IMR-90 (cell line): ENCODE measurements around the gene TMEM184C. TPM values are rescaled to one million over a fixed set of nuclear protein-coding genes. Genes with fewer than 3 reads are reported as not detected.

Experiments
- ATAC-seq: fragments of 200-7000 bp; cut with Tn5 transposase; 2 replicates; pipeline ENCODE4 v1.9.1; 2020; ENCODE audit warnings: low read depth, mild to moderate bottlenecking, moderate library complexity
- BruUV-seq: library from RNA; stranded (reverse); fragments of 400-500 nt; replicated peaks from 2 replicates; lab custom pipeline; 2021; lab: Mats Ljungman, UMichigan
- CTCF ChIA-PET: fragments of 300-600 bp; formaldehyde crosslinking; extraction: SDS; loops from one replicate; lab custom pipeline; 2021; ENCODE audit warnings: antibody characterized with exemption; lab: Yijun Ruan, JAX
- POLR2A ChIA-PET: fragments of 300-600 bp; sonication (Branson Sonifier 250); formaldehyde crosslinking; loops from one replicate; lab custom pipeline; 2022; ENCODE audit warnings: antibody characterized with exemption; ENCODE audit not compliant: unreplicated experiment; lab: Charles Lee
- DNase-seq: peaks from one replicate; pipeline ENCODE4 v3.0.0; 2013
- H2AFZ ChIP-seq: replicated peaks from 2 replicates; pipeline ENCODE3; 2013; ENCODE audit warnings: low read length, mild to moderate bottlenecking; ENCODE audit not compliant: poor library complexity
- H2AK5ac ChIP-seq: 2 replicates; pipeline ENCODE4 v1.6.1; 2013; ENCODE audit warnings: low read depth, low read length, inconsistent platforms
- H2AK9ac ChIP-seq: replicated peaks from 2 replicates; pipeline ENCODE3; 2013; ENCODE audit warnings: mild to moderate bottlenecking, low read depth, low read length, moderate library complexity; ENCODE audit not compliant: poor library complexity
- H2BK120ac ChIP-seq: 2 replicates; pipeline ENCODE4 v1.6.1; 2013; ENCODE audit warnings: low read depth, low read length, inconsistent platforms
- H2BK15ac ChIP-seq: 3 replicates; pipeline ENCODE4 v1.6.1; 2013; ENCODE audit warnings: low read depth, low read length, inconsistent platforms
- H2BK20ac ChIP-seq: 2 replicates; pipeline ENCODE4 v1.6.1; 2013; ENCODE audit warnings: low read depth, mild to moderate bottlenecking, inconsistent platforms, low read length, moderate library complexity
- H2BK5ac ChIP-seq: 2 replicates; pipeline ENCODE4 v1.6.1; 2013; ENCODE audit warnings: mild to moderate bottlenecking, low read depth, low read length, inconsistent platforms; ENCODE audit not compliant: poor library complexity, severe bottlenecking
- H3K14ac ChIP-seq: replicated peaks from 2 replicates; pipeline ENCODE4 v1.6.1; 2013; ENCODE audit warnings: low read depth, low read length, inconsistent platforms
- H3K18ac ChIP-seq: 2 replicates; pipeline ENCODE4 v1.6.1; 2013; ENCODE audit warnings: low read depth, low read length, control low read depth
- H3K23ac ChIP-seq: 2 replicates; pipeline ENCODE4 v1.6.1; 2013; ENCODE audit warnings: low read depth, low read length, inconsistent platforms
- H3K27ac ChIP-seq: 2 replicates; pipeline ENCODE4 v1.5.1; 2013; ENCODE audit warnings: mild to moderate bottlenecking, control low read depth, low read length; ENCODE audit not compliant: insufficient read depth
- H3K27me3 ChIP-seq: 2 replicates; pipeline ENCODE4 v1.6.1; 2013; ENCODE audit warnings: low read length; ENCODE audit not compliant: control insufficient read depth, insufficient read depth
- H3K36me3 ChIP-seq: 2 replicates; pipeline ENCODE4 v1.6.1; 2013; ENCODE audit warnings: low read length, mixed read lengths; ENCODE audit not compliant: control insufficient read depth, insufficient read depth
- H3K4ac ChIP-seq: 2 replicates; pipeline ENCODE4 v1.6.1; 2013; ENCODE audit warnings: low read depth, low read length, inconsistent platforms
- H3K4me1 ChIP-seq: 2 replicates; pipeline ENCODE4 v1.6.1; 2013; ENCODE audit warnings: low read length, mixed read lengths; ENCODE audit not compliant: control insufficient read depth, insufficient read depth
- H3K4me2 ChIP-seq: 2 replicates; pipeline ENCODE4 v1.6.1; 2013; ENCODE audit warnings: low read depth, mild to moderate bottlenecking, control low read depth, low read length, moderate library complexity
- H3K4me3 ChIP-seq: 2 replicates; pipeline ENCODE4 v1.5.1; 2013; ENCODE audit warnings: low read depth, mild to moderate bottlenecking, control low read depth, low read length, moderate library complexity; ENCODE audit not compliant: insufficient read depth
- H3K56ac ChIP-seq: 2 replicates; pipeline ENCODE4 v1.6.1; 2013; ENCODE audit warnings: low read length, inconsistent platforms; ENCODE audit not compliant: insufficient read depth; ENCODE audit errors: extremely low read depth
- H3K79me1 ChIP-seq, 2 experiments: 2 replicates each; pipeline ENCODE4 v1.6.1; 2013; ENCODE audit warnings: low read length in 2 of 2, inconsistent platforms in 1 of 2, low read depth in 1 of 2
- H3K9ac ChIP-seq: 2 replicates; pipeline ENCODE4 v1.6.1; 2013; ENCODE audit warnings: low read depth, low read length, control low read depth
- H3K9me1 ChIP-seq: 2 replicates; pipeline ENCODE4 v1.6.1; 2013; ENCODE audit warnings: low read length, inconsistent platforms; ENCODE audit not compliant: insufficient read depth
- H3K9me3 ChIP-seq: 2 replicates; pipeline ENCODE4 v1.6.1; 2013; ENCODE audit warnings: low read length; ENCODE audit not compliant: control insufficient read depth, insufficient read depth
- H4K20me1 ChIP-seq: 2 replicates; pipeline ENCODE4 v1.6.1; 2013; ENCODE audit warnings: low read length, inconsistent platforms; ENCODE audit not compliant: insufficient read depth
- H4K5ac ChIP-seq: 2 replicates; pipeline ENCODE4 v1.6.1; 2013; ENCODE audit warnings: mild to moderate bottlenecking, low read depth, low read length, control low read depth
- H4K8ac ChIP-seq, 2 experiments: 2 replicates each; pipeline ENCODE4 v1.6.1; 2013; ENCODE audit warnings: low read depth in 2 of 2, low read length in 2 of 2, control low read depth in 1 of 2, inconsistent platforms in 1 of 2
- H4K91ac ChIP-seq: 2 replicates; pipeline ENCODE4 v1.6.1; 2013; ENCODE audit warnings: low read depth, low read length, inconsistent platforms; ENCODE audit not compliant: insufficient read depth
- BHLHE40 ChIP-seq: fragments of 150-350 bp; IDR thresholded peaks from 2 replicates; pipeline ENCODE4 v1.6.1; 2016; ENCODE audit warnings: mild to moderate bottlenecking, low read depth, low read length
- CEBPB ChIP-seq: IDR thresholded peaks from 2 replicates; pipeline ENCODE4 v1.6.1; 2012; ENCODE audit warnings: low read depth, low read length, improper control_type of control experiment
- CHD1 ChIP-seq: IDR thresholded peaks from 2 replicates; pipeline ENCODE4 v1.6.1; 2012; ENCODE audit warnings: low read depth, low read length, improper control_type of control experiment
- CTCF ChIP-seq: conservative IDR thresholded peaks from 2 replicates; pipeline ENCODE4 v1.5.1; 2012; ENCODE audit warnings: mild to moderate bottlenecking, low read depth, low read length, improper control_type of control experiment
- ELK1 ChIP-seq: fragments of 150-350 bp; IDR thresholded peaks from 2 replicates; pipeline ENCODE4 v1.6.1; 2016; ENCODE audit warnings: low read depth, mild to moderate bottlenecking, low read length, moderate library complexity, borderline replicate concordance
- MAZ ChIP-seq: IDR thresholded peaks from 2 replicates; pipeline ENCODE4 v1.6.1; 2012; ENCODE audit warnings: low read depth, mild to moderate bottlenecking, low read length, improper control_type of control experiment, moderate library complexity, borderline replicate concordance
- MXI1 ChIP-seq: IDR thresholded peaks from 2 replicates; pipeline ENCODE4 v1.6.1; 2012; ENCODE audit warnings: low read depth, mild to moderate bottlenecking, low read length, moderate library complexity, borderline replicate concordance
- NFE2L2 ChIP-seq: fragments of 150-350 bp; IDR thresholded peaks from 2 replicates; pipeline ENCODE4 v1.6.1; 2016; ENCODE audit warnings: low read depth, mild to moderate bottlenecking, low read length
- POLR2A ChIP-seq: IDR thresholded peaks from 2 replicates; pipeline ENCODE4 v1.6.1; 2012; ENCODE audit warnings: mild to moderate bottlenecking, low read depth, low read length
- RCOR1 ChIP-seq: IDR thresholded peaks from 2 replicates; pipeline ENCODE4 v1.6.1; 2012; ENCODE audit warnings: mild to moderate bottlenecking, low read length, improper control_type of control experiment; ENCODE audit not compliant: insufficient replicate concordance
- USF2 ChIP-seq: fragments of 150-350 bp; IDR thresholded peaks from 2 replicates; pipeline ENCODE4 v1.6.1; 2017; ENCODE audit warnings: mild to moderate bottlenecking, antibody characterized with exemption, low read length, low read depth
- WGBS, 2 experiments: methylation state at CpG; one replicate each; pipeline versions ENCODE4 v1.1.5 to v1.1.7; 2013; ENCODE audit warnings: missing lambda C conversion rate in 2 of 2; ENCODE audit not compliant: insufficient read length in 1 of 2; ENCODE audit errors: extremely low coverage in 2 of 2; 5-methylcytosine and 5-hydroxymethylcytosine counted together
- dilution Hi-C: fragments of 300-500 bp; cut with HindIII; formaldehyde crosslinking; loops from one replicate; pipeline ENCODE4 v1.14.3; 2018; ENCODE audit warnings: low sequenced_read_pairs; ENCODE audit not compliant: unreplicated experiment
- in situ Hi-C: fragments of 300-500 bp; cut with MboI; formaldehyde crosslinking; loops from 3 replicates; pipeline ENCODE4 v1.14.3; 2019; ENCODE audit warnings: low sequenced_read_pairs, inconsistent platforms, mixed read lengths
- intact Hi-C: fragments of 100-400 bp; cut with micrococcal nuclease; formaldehyde crosslinking; loops from 2 replicates; pipeline ENCODE4 v1.10.0; 2022
- polyA plus RNA-seq, 3 experiments: library from polyadenylated mRNA; depleted of rRNA; stranded (reverse); fragments of >200 nt; gene quantifications; 2 replicates each; pipeline ENCODE4 v1.2.3, GENCODE V29; 2012; ENCODE audit warnings: low replicate concordance in 1 of 3
- total RNA-seq: library from RNA; depleted of rRNA; stranded (reverse); fragments of >200 nt; gene quantifications from 2 replicates; pipeline ENCODE4 v1.2.3, GENCODE V29; 2012

Gene TMEM184C
- total and polyA plus RNA-seq, 2 of the 4 experiments (the other 2 are of a cell fraction), result 17.4 to 67.6 TPM

- no peak for DNase-seq
- Histone ChIP-seq H3K56ac (no peak overlapping the region), H3K18ac (no peak overlapping the region), H4K8ac (no peak overlapping the region; a peak in 1 of 4 replicates), H3K4ac (no peak overlapping the region), H2BK120ac (no peak overlapping the region), H3K4me2 (no peak overlapping the region), H3K9ac (no peak overlapping the region), H3K36me3 (no peaks in the 10 kb centered on the region), H2BK5ac (no peak overlapping the region), H2BK20ac (no peak overlapping the region), H4K20me1 (no peaks in the 10 kb centered on the region), H3K23ac (no peak overlapping the region), H4K91ac (no peak overlapping the region), H3K9me3 (peaks cover 2% of the 10 kb centered on the region; the same call in 1 of the 2 replicates), H3K14ac (no peak overlapping the region), H3K4me1 (peaks cover 18% of the 10 kb centered on the region), H3K27me3 (no peaks in the 10 kb centered on the region), H2AK5ac (peak overlapping the region; percentile 15; the same call in 1 of the 2 replicates), H2AFZ (no peak overlapping the region), H3K27ac (no peak overlapping the region), H3K9me1 (no peaks in the 10 kb centered on the region), H2AK9ac (no peak overlapping the region), H4K5ac (no peak overlapping the region), H3K79me1 (no peaks in the 10 kb centered on the region), H3K4me3 (no peak overlapping the region), H2BK15ac (0 out of 3 replicates have a peak overlapping the region, but pooled peaks have one; percentile 12)
- CTCF ChIA-PET, result no interaction called here
- TF ChIP-seq USF2 (no peak), BHLHE40 (no peak), MAZ (no peak), POLR2A (no peak), ELK1 (no peak), CHD1 (no peak), NFE2L2 (no peak), MXI1 (no peak), CEBPB (no peak), RCOR1 (no peak), CTCF (no peak)
- dilution Hi-C loops (no loop called here), in situ Hi-C loops (loop anchor here (25.0 kb wide), 1 partner anchor 1249 kb away; no protein-coding TSS in a partner anchor), intact Hi-C loops (loop anchor here (10.0 kb wide), 1 partner anchor 271 kb away; no protein-coding TSS in a partner anchor)
- no TSS peak for BruUV-seq
- POLR2A ChIA-PET, result no interaction called here
- no CpG with 5 or more reads among the region's 3 CpGs for WGBS, 2 experiments
- ATAC-seq, result no peak
Measured at GRCh38 chr4:147586032-147586431, 31.2 kb upstream of the TMEM184C start.
